HepG2 (cell line): ENCODE data around the gene UCMA. TPM values are rescaled to one million over a fixed set of nuclear protein-coding genes. Genes with fewer than 3 reads are reported as not detected.
A peak's percentile ranks its signal among the peaks of the same experiment; 100 is the strongest.

Source experiments
- ASH2L ChIP-seq: fragments of 300-600, 200-600 bp; sonication (generic); IDR thresholded peaks from 2 replicates; pipeline ENCODE4 v1.7.0; 2017; ENCODE audit warnings: low read depth, mild to moderate bottlenecking, moderate library complexity, mixed read lengths, low read length; ENCODE audit not compliant: insufficient read length
- ETV5 ChIP-seq: IDR thresholded peaks from 2 replicates; pipeline ENCODE4 v1.6.1; 2018; ENCODE audit warnings: missing biosample characterization, missing genetic modification reagents, inconsistent platforms, borderline replicate concordance
- MED1 ChIP-seq: sonication (generic); formaldehyde crosslinking; IDR thresholded peaks from 2 replicates; pipeline ENCODE4 v1.4.0; 2020; ENCODE audit warnings: missing genetic modification reagents
- MTA3 ChIP-seq: sonication (generic); formaldehyde crosslinking; IDR thresholded peaks from 2 replicates; pipeline ENCODE4 v1.4.0; 2020; ENCODE audit warnings: missing genetic modification reagents
- MYC ChIP-seq: sonication (generic); formaldehyde crosslinking; IDR thresholded peaks from 2 replicates; pipeline ENCODE4 v1.9.0; 2021; ENCODE audit warnings: missing genetic modification reagents, borderline replicate concordance
- TAF1 ChIP-seq: sonication (generic); formaldehyde crosslinking; IDR thresholded peaks from 2 replicates; pipeline ENCODE4 v1.4.0; 2020; ENCODE audit warnings: missing genetic modification reagents
- TBX2 ChIP-seq: sonication (generic); formaldehyde crosslinking; IDR thresholded peaks from 2 replicates; pipeline ENCODE4 v1.5.0; 2020; ENCODE audit warnings: missing genetic modification reagents, mild to moderate bottlenecking, borderline replicate concordance
- TCF7 ChIP-seq: sonication (generic); IDR thresholded peaks from 2 replicates; pipeline ENCODE4 v1.6.1; 2016; ENCODE audit warnings: antibody characterized with exemption, low read depth
- TRAFD1 ChIP-seq: sonication (generic); formaldehyde crosslinking; IDR thresholded peaks from 2 replicates; pipeline ENCODE4 v1.5.1; 2020; ENCODE audit warnings: missing genetic modification reagents, mild to moderate bottlenecking, borderline replicate concordance
- ZBTB4 ChIP-seq: sonication (generic); formaldehyde crosslinking; IDR thresholded peaks from 2 replicates; pipeline ENCODE4 v1.4.0; 2020; ENCODE audit warnings: missing genetic modification reagents, mild to moderate bottlenecking, borderline replicate concordance
- ZBTB7A ChIP-seq: sonication (generic); formaldehyde crosslinking; IDR thresholded peaks from 2 replicates; pipeline ENCODE4 v1.8.0; 2022; ENCODE audit warnings: mild to moderate bottlenecking, missing genetic modification reagents
- ZFP90 ChIP-seq: sonication (generic); formaldehyde crosslinking; IDR thresholded peaks from 2 replicates; pipeline ENCODE4 v1.8.0; 2022; ENCODE audit warnings: missing genetic modification reagents, mild to moderate bottlenecking, inconsistent platforms, borderline replicate concordance
- ZNF232 ChIP-seq: sonication (generic); formaldehyde crosslinking; IDR thresholded peaks from 2 replicates; pipeline ENCODE4 v1.4.0; 2020; ENCODE audit warnings: missing genetic modification reagents, borderline replicate concordance
- ZNF382 ChIP-seq: sonication (generic); formaldehyde crosslinking; IDR thresholded peaks from 2 replicates; pipeline ENCODE4 v1.5.0; 2020; ENCODE audit warnings: missing genetic modification reagents, mild to moderate bottlenecking, borderline replicate concordance
- ZNF441 ChIP-seq: sonication (generic); formaldehyde crosslinking; IDR thresholded peaks from 2 replicates; pipeline ENCODE4 v1.7.0; 2021; ENCODE audit warnings: missing genetic modification reagents, borderline replicate concordance
- polyA plus RNA-seq, 8 experiments: library from polyadenylated mRNA; depleted of rRNA in 3 of 8; stranded (reverse) in 7 of 8; unstranded in 1 of 8; fragments of >200 nt; fragmentation: Illumina TruSeq in 4 of 8; extraction: Trizol in 4 of 8; gene quantifications; 2 replicates each; pipeline versions ENCODE4 v1.2.1 to v1.2.3, GENCODE V29; 2011 to 2016; ENCODE audit warnings: low read depth in 4 of 8, missing spikeins in 1 of 8, mixed read lengths in 1 of 8; ENCODE audit not compliant: insufficient read depth in 1 of 8
- total RNA-seq, 5 experiments: library from RNA; depleted of rRNA; stranded (reverse); fragments of >200 nt; fragmentation: Illumina TruSeq; extraction: Trizol; gene quantifications; 2 replicates each; pipeline ENCODE4 v1.2.3, GENCODE V29; 2016; ENCODE audit warnings: low read depth in 1 of 5
- TF ChIP-seq, protein P1 (sequence below): sonication (generic); formaldehyde crosslinking; conservative IDR thresholded peaks from 2 replicates; pipeline ENCODE4 v1.4.0; 2020; ENCODE audit warnings: missing genetic modification reagents
- TF ChIP-seq, protein P2 (sequence below): IDR thresholded peaks from 2 replicates; pipeline ENCODE4 v1.6.1; 2016; ENCODE audit warnings: low read depth, missing genetic modification reagents, missing compliant biosample characterization

The UCMA gene
- total and polyA plus RNA-seq, 2 of the 13 experiments (the other 11 are each of a cell fraction or from before 2014, with no cell fraction given): not detected

GRCh38 chr10:13272164-13272571, 38.0 kb upstream of the UCMA start (continued):
- TF ChIP-seq ASH2L: peak; percentile 12
- no peak for TF ChIP-seq ZNF441
- TF ChIP-seq, protein P1, sequence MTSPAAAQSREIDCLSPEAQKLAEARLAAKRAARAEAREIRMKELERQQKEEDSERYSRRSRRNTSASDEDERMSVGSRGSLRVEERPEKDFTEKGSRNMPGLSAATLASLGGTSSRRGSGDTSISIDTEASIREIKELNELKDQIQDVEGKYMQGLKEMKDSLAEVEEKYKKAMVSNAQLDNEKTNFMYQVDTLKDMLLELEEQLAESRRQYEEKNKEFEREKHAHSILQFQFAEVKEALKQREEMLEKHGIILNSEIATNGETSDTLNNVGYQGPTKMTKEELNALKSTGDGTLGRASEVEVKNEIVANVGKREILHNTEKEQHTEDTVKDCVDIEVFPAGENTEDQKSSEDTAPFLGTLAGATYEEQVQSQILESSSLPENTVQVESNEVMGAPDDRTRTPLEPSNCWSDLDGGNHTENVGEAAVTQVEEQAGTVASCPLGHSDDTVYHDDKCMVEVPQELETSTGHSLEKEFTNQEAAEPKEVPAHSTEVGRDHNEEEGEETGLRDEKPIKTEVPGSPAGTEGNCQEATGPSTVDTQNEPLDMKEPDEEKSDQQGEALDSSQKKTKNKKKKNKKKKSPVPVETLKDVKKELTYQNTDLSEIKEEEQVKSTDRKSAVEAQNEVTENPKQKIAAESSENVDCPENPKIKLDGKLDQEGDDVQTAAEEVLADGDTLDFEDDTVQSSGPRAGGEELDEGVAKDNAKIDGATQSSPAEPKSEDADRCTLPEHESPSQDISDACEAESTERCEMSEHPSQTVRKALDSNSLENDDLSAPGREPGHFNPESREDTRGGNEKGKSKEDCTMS (CRISPR knock-in tag): no peak
- no peak for TF ChIP-seq ZFP90
- TF ChIP-seq ZNF382 (CRISPR knock-in tag): no peak
- 0 out of 2 replicates have a peak, but pooled peaks have one; percentile 38 for TF ChIP-seq ZBTB4
- peak; percentile 19; the same call in 1 of the 2 replicates for TF ChIP-seq MYC (CRISPR knock-in tag)
- no peak for TF ChIP-seq TCF7
- no peak for TF ChIP-seq MTA3
- peak; percentile 34; the same call in 1 of the 2 replicates for TF ChIP-seq MED1
- TF ChIP-seq ZNF232 (CRISPR knock-in tag): 0 out of 2 replicates have a peak, but pooled peaks have one; percentile 52
- peak; percentile 54 for TF ChIP-seq TBX2 (CRISPR knock-in tag)
- TF ChIP-seq ETV5 (CRISPR knock-in tag): no peak
- no peak for TF ChIP-seq ZBTB7A (CRISPR knock-in tag)
- 0 out of 2 replicates have a peak, but pooled peaks have one; percentile 66 for TF ChIP-seq TRAFD1
- peak; percentile 16; the same call in 1 of the 2 replicates for TF ChIP-seq TAF1 (CRISPR knock-in tag)
- TF ChIP-seq, protein P2, sequence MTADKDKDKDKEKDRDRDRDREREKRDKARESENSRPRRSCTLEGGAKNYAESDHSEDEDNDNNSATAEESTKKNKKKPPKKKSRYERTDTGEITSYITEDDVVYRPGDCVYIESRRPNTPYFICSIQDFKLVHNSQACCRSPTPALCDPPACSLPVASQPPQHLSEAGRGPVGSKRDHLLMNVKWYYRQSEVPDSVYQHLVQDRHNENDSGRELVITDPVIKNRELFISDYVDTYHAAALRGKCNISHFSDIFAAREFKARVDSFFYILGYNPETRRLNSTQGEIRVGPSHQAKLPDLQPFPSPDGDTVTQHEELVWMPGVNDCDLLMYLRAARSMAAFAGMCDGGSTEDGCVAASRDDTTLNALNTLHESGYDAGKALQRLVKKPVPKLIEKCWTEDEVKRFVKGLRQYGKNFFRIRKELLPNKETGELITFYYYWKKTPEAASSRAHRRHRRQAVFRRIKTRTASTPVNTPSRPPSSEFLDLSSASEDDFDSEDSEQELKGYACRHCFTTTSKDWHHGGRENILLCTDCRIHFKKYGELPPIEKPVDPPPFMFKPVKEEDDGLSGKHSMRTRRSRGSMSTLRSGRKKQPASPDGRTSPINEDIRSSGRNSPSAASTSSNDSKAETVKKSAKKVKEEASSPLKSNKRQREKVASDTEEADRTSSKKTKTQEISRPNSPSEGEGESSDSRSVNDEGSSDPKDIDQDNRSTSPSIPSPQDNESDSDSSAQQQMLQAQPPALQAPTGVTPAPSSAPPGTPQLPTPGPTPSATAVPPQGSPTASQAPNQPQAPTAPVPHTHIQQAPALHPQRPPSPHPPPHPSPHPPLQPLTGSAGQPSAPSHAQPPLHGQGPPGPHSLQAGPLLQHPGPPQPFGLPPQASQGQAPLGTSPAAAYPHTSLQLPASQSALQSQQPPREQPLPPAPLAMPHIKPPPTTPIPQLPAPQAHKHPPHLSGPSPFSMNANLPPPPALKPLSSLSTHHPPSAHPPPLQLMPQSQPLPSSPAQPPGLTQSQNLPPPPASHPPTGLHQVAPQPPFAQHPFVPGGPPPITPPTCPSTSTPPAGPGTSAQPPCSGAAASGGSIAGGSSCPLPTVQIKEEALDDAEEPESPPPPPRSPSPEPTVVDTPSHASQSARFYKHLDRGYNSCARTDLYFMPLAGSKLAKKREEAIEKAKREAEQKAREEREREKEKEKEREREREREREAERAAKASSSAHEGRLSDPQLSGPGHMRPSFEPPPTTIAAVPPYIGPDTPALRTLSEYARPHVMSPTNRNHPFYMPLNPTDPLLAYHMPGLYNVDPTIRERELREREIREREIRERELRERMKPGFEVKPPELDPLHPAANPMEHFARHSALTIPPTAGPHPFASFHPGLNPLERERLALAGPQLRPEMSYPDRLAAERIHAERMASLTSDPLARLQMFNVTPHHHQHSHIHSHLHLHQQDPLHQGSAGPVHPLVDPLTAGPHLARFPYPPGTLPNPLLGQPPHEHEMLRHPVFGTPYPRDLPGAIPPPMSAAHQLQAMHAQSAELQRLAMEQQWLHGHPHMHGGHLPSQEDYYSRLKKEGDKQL (CRISPR knock-in tag): no peak
